Activated CD4-positive, alpha-beta T cell treated with anti-CD3 and anti-CD28 coated beads, Interleukin-2, amount 50 U/mL, for 24 hours (primary cell): ENCODE results near the gene SIGLEC7.
"Not testable (repeated sequence)": the region's sequence is repeated elsewhere in the genome, so short reads cannot be mapped to it uniquely, and the experiment has no call there.

ENCODE experiments used
- DNase-seq, 2 donors: peaks; one replicate each; pipeline ENCODE4 v3.0.0-alpha.2; 2020; ENCODE audit warnings: low read depth in 1 of 2, low spot score in 1 of 2

SIGLEC7 gene

GRCh38 chr19:51137792-51138425 lies 4.2 kb upstream of the SIGLEC7 start:
- no peak for DNase-seq

DNA sequence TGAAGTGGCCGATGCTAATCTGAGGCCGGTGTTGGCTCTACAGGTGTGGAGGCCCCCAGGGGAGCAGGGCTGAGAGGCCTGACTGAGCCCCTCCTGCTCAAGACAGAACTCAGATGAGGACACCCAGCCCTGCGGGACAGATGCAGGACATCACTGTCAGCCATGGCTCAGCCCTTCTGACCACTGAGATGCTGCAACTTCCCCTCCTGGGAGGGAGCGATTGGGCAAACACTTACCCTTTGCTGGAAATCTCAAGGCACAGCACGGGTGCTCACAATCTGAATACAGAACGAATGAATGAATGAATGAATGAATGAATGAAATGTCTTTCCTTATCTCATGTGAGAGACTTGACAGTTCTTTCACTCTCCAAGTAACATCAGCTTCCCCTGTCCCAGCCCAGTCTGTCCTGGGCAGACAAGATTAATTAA lies 3.5 kb upstream of the SIGLEC7 start:
- DNase-seq: no peak

DNA sequence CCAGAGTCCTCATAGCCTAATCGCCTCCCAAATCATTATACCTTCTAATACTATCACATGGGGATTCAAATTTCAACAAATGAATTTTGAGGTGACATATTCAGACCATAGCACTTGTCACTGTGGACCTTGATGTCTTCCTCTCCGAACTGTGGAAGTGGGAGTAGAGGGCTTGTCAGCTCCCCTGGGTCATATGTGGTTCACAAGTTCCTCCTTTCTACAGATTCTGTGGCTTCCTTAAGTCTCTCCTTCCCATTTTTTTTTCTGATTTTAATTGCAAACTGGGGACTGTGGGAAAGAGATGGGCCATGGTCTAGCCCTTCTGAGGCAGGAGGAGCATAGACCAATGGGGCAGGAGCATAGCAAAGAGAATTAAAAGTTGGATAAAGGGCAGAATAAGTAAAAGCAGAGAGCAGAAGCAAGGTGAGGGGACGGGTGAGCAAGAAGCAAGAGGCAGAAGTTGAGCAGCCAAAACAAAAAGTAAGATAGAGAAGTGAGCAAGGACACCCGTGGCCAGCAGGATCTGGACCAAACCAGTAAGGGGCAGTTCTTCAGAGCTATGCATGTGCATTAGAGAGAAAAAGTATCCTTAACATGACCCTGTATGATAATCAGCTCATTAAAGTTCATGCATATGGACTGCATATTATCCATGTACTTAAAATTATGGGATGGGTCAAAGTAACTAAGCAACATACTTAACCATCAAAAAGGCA lies 2.6 kb upstream of the SIGLEC7 start:
- no peak for DNase-seq

- DNase-seq: no peak
Measured at GRCh38 chr19:51140441-51140840, 1.7 kb upstream of the SIGLEC7 start.

GRCh38 chr19:51141181-51141580 lies 920 bp upstream of the SIGLEC7 start:
- DNase-seq: no peak

GRCh38 chr19:51142809-51143475 lies 841 bp downstream of the SIGLEC7 start:
- not testable (repeated sequence) for DNase-seq

DNA sequence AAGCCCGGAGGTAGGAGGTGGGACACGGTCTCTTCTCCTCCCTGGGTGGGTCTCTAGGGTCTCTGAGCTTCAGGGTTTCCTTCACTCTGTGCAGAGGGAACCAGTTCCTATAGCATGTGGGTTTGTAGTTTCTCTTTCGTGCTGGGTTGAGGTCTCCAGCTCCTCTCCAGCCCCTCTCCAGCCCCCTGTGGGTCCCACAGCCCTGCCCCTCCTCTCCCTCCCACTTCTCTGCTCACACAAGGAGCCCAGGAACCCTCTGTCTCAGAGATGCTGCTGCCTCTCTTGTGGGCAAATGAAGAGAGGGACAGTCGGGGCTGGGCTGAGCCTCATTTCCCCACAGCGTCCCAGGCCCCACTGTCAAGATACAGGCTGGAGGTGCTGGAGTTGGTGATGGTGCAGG lies 1.4 kb downstream of the SIGLEC7 start:
- DNase-seq: no peak

DNA sequence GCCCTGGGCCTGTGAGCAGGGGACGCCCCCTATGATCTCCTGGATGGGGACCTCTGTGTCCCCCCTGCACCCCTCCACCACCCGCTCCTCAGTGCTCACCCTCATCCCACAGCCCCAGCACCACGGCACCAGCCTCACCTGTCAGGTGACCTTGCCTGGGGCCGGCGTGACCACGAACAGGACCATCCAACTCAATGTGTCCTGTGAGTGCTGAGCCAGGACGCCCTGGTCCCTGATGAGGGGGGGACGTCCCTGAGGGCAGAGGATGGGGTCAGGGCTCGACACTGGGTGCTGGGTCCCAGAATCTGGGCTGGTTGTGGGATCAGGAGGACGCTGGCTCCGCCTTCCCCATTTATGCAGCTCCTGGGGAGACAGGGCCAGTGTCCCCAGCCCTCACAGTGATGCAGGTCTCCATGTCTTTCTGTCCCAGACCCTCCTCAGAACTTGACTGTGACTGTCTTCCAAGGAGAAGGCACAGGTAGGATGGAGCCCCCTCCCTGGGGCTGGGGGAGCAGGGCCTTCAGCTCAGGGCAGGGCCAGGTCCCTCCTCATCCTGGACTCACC lies 2.5 kb downstream of the SIGLEC7 start:
- DNase-seq: no peak

GRCh38 chr19:51145916-51146493 lies 3.9 kb downstream of the SIGLEC7 start:
- DNase-seq: no peak

GRCh38 chr19:51146751-51147150 lies 4.7 kb downstream of the SIGLEC7 start:
- no peak for DNase-seq

GRCh38 chr19:51147663-51148062 lies 5.6 kb downstream of the SIGLEC7 start:
- no peak for DNase-seq

- DNase-seq: no peak
Measured at GRCh38 chr19:51148580-51148979, 6.5 kb downstream of the SIGLEC7 start.

- no peak for DNase-seq
Measured at GRCh38 chr19:51150627-51151026, 8.5 kb downstream of the SIGLEC7 start.

DNA sequence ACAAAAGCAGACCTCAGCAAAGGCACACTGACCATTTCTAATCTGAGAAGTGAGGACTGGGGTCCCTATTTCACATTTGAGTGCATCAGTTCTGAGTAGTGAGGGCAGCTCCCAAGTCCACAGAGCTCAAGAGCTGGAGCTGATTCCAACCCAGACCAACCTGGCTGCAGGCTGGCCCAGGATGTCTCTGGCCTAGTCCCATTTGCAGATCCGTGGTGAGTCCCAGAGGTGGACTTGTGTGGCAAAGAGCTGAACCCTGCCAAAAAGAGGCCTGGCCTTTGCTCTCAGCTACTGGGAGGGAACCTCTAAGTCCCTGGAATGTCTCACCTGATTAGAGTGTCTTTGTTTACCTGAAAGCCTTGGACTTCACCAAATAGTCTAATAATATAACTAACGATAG lies 14.6 kb downstream of the SIGLEC7 start:
- DNase-seq: no peak

GRCh38 chr19:51157265-51157664 lies 15.2 kb downstream of the SIGLEC7 start:
- DNase-seq: no peak

DNA sequence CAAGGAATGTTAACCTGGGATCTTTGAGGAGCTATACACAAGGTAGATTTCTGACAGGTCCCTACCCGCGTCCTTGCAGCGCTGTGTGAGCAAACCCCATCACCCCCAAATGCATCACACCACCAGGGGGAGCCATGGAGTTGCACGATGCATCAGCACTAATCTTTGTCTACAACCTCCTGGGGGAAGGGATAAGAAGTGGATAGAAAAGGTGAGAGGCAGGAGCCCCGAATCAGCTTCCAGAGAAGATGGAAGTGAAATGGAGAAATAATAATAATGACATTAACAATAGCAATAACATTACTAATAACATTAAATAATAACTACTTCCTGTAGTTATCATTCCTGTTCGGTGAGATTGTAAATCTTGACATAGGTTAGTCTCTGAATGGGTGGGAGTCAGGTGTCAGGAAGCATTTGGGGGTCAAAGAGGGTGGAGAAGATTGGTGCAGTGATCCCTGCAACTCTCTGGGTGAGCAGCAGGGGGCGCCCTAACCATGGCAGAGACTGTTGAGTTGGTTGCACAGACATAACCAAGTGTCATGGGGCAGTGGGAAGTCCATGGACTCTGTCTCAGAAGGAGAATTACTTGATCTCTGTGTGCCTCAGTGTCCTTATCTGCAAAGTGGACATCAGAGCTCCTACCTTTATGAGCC lies 16.5 kb downstream of the SIGLEC7 start:
- peak; percentile 60 to 74 for DNase-seq

GRCh38 chr19:51159656-51160055 lies 17.6 kb downstream of the SIGLEC7 start:
- DNase-seq: no peak

DNA sequence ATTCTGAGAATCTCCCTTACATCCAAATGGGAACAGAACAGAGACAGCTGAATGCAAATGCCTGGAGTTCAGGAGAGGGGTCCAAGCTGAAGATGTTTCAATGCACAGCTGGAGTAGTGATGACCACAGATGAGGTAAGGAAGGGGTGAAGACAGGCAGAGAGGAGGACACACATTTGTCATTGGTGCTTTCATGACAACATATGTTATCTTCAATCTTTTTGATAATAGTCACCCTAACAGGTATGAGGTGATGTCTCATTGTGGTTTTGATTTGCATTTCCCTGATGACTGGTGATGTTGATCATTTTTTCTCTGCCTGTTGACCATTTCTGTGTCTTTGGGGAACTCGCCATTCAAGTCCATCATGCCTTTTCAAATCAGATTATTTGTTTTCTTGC lies 19.2 kb downstream of the SIGLEC7 start:
- DNase-seq: no peak

DNA sequence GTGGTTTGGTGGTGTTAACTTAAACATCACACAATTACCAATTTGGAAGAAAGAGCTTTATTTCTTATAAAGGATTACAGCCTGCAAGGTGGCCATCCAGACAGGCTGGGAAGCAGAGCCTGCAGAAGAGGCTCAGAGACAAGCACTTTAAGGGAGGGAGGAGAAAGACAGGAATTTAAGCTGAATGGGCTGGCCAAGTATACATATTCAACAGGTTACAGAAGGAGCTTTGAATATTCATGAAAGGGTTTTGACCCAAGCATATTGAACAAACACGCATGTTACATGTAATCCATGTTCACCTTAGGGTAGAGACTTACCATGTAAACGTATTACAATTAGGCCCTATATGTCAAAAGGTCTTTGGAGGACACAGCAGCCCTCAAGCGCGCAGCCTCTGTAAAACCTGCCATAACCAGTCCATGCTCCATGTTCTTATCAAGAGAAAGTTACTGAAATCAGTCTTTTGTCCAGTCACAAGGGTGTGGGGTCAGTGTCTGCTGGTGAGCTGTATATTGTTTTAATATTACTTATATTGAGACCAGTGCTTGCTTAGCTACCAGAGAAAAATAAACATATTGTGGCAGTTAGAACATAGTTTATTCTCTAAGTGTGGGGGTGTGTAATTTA lies 19.9 kb downstream of the SIGLEC7 start:
- no peak for DNase-seq

- no peak for DNase-seq
Measured at GRCh38 chr19:51163257-51163656, 21.2 kb downstream of the SIGLEC7 start.

DNA sequence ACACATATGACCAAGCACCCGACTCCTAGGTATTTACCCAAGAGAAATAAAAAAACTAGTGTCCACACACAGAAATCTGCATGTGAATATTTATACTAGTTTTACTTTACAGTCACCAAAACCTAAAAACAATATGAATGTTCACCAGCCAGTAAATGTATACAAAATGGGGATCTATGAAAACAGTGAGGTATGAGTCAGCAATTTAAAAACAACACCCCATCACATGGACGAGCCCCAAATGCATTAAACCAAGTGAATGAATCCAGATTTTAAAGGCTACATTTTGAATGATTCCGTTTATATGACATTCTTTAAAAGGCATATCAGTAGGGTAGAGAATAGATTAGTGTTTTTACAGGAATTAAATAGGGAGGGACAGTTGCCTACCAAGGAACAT lies 22.1 kb downstream of the SIGLEC7 start:
- DNase-seq: no peak
